NB4 (cell line): Measurements from ENCODE around the gene SHC1.

Experiments
- DNase-seq: peaks from one replicate; pipeline ENCODE4 v3.0.0; 2010; ENCODE audit warnings: low read depth
- H3K4me3 ChIP-seq: one replicate; pipeline ENCODE4 v1.5.1; 2011; ENCODE audit warnings: mild to moderate bottlenecking, low read depth, low read length, moderate library complexity
- CTCF ChIP-seq: IDR thresholded peaks from one replicate; pipeline ENCODE4 v1.5.1; 2012; ENCODE audit warnings: low read depth, low read length
- MAX ChIP-seq: IDR thresholded peaks from 2 replicates; pipeline ENCODE4 v1.6.1; 2011; ENCODE audit warnings: low read depth, low read length
- MYC ChIP-seq: IDR thresholded peaks from 2 replicates; pipeline ENCODE4 v1.6.1; 2011; ENCODE audit warnings: low read depth, low read length
- POLR2A ChIP-seq: IDR thresholded peaks from 2 replicates; pipeline ENCODE4 v1.6.1; 2011; ENCODE audit warnings: mild to moderate bottlenecking; ENCODE audit not compliant: insufficient read length; ENCODE audit errors: extremely low read depth

Gene SHC1

GRCh38 chr1:154961207-154962155, 9.1 kb downstream of the SHC1 start, which contains the start of gene PYGO2:
PYGO2 (minus strand) TSS chr1:154961782; CDS start chr1:154961576, 206 bp downstream.
- peak within 1 kb of the TSS; percentile 78 for H3K4me3 ChIP-seq
- TF ChIP-seq POLR2A: peak; percentile 88
- TF ChIP-seq CTCF: peak; percentile 7
- TF ChIP-seq MAX: no peak
- DNase-seq: peak; percentile 88

- H3K4me3 ChIP-seq: peak overlapping the region; percentile 78
- no peak for DNase-seq
- TF ChIP-seq CTCF: no peak
- no peak for TF ChIP-seq MAX
- TF ChIP-seq POLR2A: no peak
- no peak for TF ChIP-seq MYC
Measured at GRCh38 chr1:154960446-154961136, 10.0 kb downstream of the SHC1 start.

DNA sequence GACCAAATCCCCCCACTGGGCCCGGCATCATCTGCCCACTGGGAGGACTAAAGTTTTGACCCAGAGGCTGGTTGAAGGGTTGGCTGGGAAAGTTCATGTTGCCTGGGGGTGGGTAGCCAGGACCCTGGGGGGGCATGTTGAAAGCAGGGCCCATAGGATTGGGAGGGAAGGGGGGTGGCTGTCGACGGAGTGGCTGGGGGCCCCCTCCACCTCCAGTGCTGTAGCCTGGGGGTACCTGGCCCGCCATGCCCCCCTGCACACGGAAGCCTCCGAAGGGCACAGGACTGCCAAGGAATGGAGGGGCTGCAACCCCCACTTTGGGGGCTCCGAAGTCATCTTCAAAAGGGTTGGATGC, 11.1 kb downstream of the SHC1 start:
- TF ChIP-seq CTCF: no peak
- TF ChIP-seq MAX: no peak
- TF ChIP-seq POLR2A: no peak
- no peak for TF ChIP-seq MYC
- no peak overlapping the region for H3K4me3 ChIP-seq
- no peak for DNase-seq

DNA sequence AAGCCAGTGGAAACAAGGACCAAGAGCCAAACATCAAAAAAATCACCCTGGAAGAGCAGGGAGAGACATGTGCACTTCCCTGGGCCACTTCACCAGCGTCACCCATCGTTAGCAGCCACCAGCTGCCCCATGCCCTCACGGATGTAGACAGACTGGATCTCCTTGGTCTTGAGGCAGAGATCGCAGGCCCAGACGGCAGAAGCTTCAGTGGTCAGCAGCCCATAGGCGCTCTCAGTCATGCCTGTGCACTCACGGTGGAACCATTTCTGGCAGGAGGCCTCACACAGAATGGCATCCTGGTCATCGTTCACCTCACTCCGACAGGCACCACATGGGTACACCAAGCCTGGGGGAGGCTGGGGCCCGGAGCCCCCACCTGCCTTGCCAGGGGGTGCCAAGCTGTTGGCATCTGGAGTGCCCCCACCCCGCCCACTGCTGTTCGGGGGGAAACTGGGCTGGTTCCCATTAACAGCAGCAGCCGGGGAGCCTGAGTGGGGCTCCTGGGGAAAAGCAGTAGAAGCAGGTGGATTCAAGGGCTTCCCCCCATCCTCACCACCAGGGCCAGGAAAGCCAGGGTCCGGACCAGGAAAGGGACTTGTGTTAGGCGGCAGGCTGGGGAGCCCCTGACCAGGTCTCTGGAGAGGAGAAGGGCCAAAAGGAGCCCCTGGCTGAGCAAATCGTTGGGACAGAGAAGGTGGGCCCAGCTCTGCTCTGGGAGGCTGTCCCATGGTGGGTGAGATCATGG, 11.7 kb downstream of the SHC1 start:
- TF ChIP-seq CTCF (no peak), MYC (no peak), MAX (no peak), POLR2A (no peak)
- H3K4me3 ChIP-seq: no peak overlapping the region
- no peak for DNase-seq

GRCh38 chr1:154958036-154958435, 12.5 kb downstream of the SHC1 start:
- TF ChIP-seq MYC: no peak
- no peak for DNase-seq

More at GRCh38 chr1:154958036-154958435, 12.5 kb downstream of the SHC1 start:
- H3K4me3 ChIP-seq: no peak overlapping the region
